T-helper 2 cell treated with Interferon-gamma antibody and Interleukin-4, amounts not matched to agents 5 μg/mL and 100 μg/mL, for 36 hours (primary cell): Measurements from ENCODE around the gene ZDHHC11B.
"Not testable (repeated sequence)": the region's sequence is repeated elsewhere in the genome, so short reads cannot be mapped to it uniquely, and the experiment has no call there.

Experiments
- DNase-seq: peaks from one replicate; pipeline ENCODE4 v3.0.0; 2021; ENCODE audit warnings: low spot score
- H3K27ac Mint-ChIP-seq: one replicate; pipeline ENCODE4 v1.8.0; 2021; ENCODE audit warnings: mild to moderate bottlenecking, mixed read lengths
- H3K27me3 Mint-ChIP-seq: one replicate; pipeline ENCODE4 v1.8.0; 2021; ENCODE audit warnings: low read depth, mixed read lengths
- H3K36me3 Mint-ChIP-seq: one replicate; pipeline ENCODE4 v1.8.0; 2021; ENCODE audit warnings: low read depth, mixed read lengths
- H3K4me1 Mint-ChIP-seq: one replicate; pipeline ENCODE4 v1.8.0; 2021; ENCODE audit warnings: low read depth, mixed read lengths
- H3K4me3 Mint-ChIP-seq: one replicate; pipeline ENCODE4 v1.8.0; 2022; ENCODE audit warnings: mild to moderate bottlenecking, moderate library complexity, mixed read lengths
- H3K9me3 Mint-ChIP-seq: one replicate; pipeline ENCODE4 v1.8.0; 2021; ENCODE audit warnings: mixed read lengths

The ZDHHC11B gene

DNA sequence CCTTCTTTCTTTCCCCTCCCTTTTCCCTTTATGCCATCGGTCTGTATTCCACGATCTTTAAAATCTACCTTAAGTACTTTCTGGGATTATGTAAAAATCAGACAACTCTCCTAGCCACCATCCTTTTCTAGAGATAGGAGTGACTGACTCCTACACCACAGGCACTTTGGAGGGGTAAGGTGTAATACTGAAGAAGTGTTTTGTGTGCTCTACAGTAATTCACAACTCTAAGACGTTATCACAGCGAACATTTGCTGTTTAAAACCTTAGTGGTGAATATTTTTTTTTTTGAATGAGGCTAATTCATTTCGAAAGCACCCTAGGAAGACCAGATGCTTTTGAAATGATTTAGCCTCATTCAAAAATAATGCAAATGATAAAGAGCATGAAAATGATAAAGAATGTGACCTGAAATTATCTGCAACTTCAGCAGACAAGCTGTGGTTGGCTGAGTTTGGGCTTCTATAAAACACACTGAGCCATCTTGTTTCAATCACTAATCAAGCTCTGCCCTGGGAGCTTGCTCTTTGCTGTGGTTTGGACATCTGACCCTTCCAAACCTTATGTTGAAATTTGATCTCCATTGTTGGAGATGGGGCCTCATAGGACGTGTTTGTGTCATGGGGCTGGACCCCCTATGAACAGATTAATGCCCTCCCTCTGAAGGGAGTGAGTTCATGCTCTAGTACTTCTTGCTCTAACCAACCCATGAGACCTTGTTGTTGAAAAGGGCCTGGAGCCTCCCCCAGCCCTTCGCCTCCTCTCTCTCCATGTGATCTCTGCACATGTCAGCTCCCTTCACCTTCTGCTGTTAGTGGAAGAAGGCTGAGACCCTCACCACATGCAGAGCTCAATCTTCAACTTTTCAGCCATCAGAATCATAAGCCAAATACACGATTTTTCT lies 70.1 kb downstream of the ZDHHC11B start:
- H3K9me3 Mint-ChIP-seq, result peaks cover 13% of the 10 kb centered on the region
- not testable (repeated sequence) for H3K4me3 Mint-ChIP-seq, H3K27ac Mint-ChIP-seq, H3K36me3 Mint-ChIP-seq, DNase-seq, H3K4me1 Mint-ChIP-seq
- H3K27me3 Mint-ChIP-seq, result peaks cover 23% of the 10 kb centered on the region

DNA sequence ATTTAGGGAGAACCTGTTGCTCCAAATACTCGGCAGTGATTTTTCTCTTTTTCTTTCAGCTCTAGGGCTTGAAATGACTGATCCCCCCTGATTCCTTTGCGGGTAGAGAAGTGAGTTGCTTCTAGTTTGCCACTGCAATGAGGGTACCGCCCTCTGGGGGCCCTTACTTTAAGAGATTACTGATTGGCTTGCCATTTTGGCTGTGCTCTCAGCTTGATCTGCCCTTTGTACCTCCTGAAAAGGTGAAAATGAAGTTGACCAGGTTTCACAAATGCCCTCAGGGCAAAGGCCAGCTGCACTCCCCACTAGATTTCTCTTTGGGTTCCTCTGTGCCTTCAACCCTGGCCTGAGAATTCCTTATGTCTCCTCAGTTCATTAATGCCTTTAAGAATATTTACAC lies 70.8 kb downstream of the ZDHHC11B start:
- DNase-seq, H3K4me3 Mint-ChIP-seq, H3K27ac Mint-ChIP-seq: not testable (repeated sequence)

DNA sequence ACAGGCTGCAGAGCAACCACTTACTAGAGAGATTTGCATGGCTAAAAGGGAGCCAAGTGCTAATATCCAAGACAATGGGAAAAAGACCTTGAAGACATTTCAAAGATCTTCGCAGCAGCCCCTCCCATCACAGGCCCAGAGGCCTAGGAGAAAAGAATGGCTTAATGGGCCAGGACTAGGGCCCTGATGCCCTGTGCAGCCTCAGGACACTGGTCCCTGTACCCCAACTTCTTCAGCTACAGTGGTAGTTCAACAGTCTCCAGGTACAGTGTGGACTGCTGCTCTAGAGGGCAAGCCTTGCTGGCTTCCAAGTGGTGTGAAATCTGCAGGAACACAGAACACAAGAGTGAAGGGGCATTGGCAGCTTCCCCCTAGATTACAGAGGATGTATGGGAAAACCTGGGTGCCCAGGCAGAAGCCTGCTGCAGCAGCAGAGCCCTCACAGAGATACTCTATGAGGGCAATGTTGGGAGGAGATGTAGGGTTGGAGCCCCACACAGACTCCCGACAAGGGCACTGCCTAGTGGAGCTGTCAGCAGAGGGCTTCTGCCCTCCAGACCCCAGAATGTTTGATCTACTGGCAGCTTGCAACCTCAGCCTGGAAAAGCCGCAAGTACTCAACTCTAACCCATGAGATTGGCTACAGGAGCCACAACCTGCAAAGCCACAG lies 75.5 kb downstream of the ZDHHC11B start:
- not testable (repeated sequence) for H3K4me3 Mint-ChIP-seq, H3K27me3 Mint-ChIP-seq

More for the DNA sequence above, 70.8 kb downstream of the ZDHHC11B start:
- not testable (repeated sequence) for H3K36me3 Mint-ChIP-seq, H3K4me1 Mint-ChIP-seq, H3K9me3 Mint-ChIP-seq
- H3K27me3 Mint-ChIP-seq, result peaks cover 19% of the 10 kb centered on the region

DNA sequence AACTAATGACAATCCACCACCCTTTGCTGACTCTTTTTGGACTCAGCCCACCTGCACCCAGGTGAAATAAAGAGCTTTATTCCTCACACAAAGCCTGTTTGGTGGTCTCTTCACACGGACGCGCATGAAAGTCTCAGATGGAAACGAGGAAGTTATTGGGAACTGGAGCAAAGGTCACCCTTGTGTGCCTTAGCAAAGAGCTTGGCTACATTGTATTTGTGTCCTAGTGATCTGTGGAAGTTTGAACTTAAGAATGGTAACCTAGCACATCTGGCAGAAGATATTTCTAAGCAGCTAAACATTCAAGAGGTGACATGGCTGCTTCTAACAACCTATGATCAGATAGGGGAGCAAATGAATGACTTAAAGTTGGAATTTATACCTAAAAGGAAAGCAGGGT lies 76.2 kb downstream of the ZDHHC11B start:
- not testable (repeated sequence) for H3K36me3 Mint-ChIP-seq, H3K4me1 Mint-ChIP-seq, H3K27ac Mint-ChIP-seq, H3K27me3 Mint-ChIP-seq, H3K4me3 Mint-ChIP-seq, H3K9me3 Mint-ChIP-seq, DNase-seq

More for the DNA sequence above, 75.5 kb downstream of the ZDHHC11B start:
- H3K27ac Mint-ChIP-seq, H3K9me3 Mint-ChIP-seq, H3K4me1 Mint-ChIP-seq, H3K36me3 Mint-ChIP-seq, DNase-seq: not testable (repeated sequence)

DNA sequence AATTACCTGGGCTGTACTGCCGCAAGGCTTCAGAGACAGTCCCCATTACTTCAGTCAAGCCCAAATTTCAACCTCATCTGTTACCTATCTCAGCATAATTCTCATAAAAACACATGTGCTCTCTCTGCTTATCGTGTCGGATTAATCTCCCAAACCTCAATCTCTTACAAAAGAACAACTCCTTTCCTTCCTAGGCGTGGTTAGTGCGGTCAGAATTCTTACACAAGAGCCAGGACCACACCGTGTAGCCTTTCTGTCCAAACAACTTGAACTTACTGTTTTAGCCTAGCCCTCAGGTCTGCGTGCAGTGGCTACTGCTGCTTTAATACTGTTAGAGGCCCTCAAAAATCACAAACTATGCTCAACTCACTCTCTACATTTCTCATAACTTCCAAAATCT lies 78.4 kb downstream of the ZDHHC11B start:
- not testable (repeated sequence) for DNase-seq, H3K9me3 Mint-ChIP-seq, H3K36me3 Mint-ChIP-seq, H3K27ac Mint-ChIP-seq, H3K4me3 Mint-ChIP-seq, H3K4me1 Mint-ChIP-seq, H3K27me3 Mint-ChIP-seq

DNA sequence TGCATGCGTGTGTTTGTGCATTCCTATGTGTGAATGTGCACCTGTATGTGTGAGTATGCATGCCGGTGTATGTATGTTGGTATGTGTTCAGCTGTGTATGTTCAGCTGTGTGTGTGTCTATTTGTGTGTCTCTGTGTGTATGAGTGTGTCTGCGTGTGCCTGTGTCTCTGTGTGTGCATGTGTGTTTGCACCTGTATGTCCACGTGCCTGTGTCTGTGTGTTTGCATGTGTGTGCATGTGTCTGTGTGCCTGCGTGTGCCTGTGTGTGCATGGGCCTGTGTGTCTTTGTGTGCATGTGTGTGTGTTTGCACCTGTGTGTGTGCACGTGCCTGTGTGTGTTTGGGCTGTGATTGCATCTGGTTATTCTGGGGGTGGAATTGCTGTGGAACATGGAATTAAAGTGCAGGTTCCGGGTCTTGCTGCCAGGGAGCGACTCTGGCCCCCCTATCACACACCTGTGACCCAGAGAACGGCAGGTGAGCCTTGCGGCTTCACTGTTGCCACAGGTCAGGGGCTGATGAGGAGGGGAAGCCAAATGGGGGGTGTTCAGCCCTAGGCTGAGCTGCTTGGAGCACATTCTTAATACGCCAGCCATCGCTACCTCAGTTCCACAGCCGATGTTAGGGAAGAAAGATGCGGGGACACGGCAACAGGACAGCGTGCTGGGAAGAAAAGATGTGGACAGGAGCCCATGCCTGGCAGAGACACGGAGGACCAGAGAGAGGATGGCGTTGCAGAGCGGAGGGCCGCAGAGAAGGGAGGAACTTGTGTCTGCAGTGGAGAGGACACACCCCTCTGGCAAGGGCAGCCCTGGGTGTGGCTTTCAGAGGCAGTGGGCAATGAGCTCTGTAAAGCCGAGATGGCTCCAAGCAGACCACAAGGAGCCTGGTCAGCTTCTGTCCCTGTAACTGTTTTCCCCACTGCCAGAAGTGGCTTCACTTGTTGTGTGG lies 87.5 kb downstream of the ZDHHC11B start:
- not testable (repeated sequence) for H3K36me3 Mint-ChIP-seq, H3K27ac Mint-ChIP-seq, H3K4me1 Mint-ChIP-seq, H3K4me3 Mint-ChIP-seq, H3K9me3 Mint-ChIP-seq, DNase-seq
- peaks cover 30% of the 10 kb centered on the region for H3K27me3 Mint-ChIP-seq

DNA sequence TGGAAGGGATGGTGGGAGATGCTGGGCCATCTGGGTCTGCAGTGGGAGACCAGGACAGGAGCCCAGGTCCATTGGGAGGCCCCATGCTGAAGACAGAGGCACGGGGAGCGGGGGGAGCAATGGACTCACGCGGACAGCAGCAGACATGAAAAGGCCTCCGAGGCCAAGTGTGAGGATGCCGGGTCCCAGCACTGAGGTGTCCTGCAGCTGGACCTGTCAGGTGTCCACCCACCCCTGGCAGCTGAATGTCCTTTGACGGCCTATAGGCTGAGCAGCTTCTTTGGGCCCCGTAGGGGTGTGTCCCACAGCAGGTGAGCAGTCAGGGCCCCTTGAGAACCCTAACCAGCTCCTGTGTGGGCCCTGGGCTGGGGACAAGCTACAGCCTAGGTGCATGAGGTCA lies 88.3 kb downstream of the ZDHHC11B start:
- not testable (repeated sequence) for H3K36me3 Mint-ChIP-seq, H3K4me1 Mint-ChIP-seq, H3K4me3 Mint-ChIP-seq, H3K9me3 Mint-ChIP-seq, H3K27ac Mint-ChIP-seq, DNase-seq
- H3K27me3 Mint-ChIP-seq, result peaks cover 28% of the 10 kb centered on the region

DNA sequence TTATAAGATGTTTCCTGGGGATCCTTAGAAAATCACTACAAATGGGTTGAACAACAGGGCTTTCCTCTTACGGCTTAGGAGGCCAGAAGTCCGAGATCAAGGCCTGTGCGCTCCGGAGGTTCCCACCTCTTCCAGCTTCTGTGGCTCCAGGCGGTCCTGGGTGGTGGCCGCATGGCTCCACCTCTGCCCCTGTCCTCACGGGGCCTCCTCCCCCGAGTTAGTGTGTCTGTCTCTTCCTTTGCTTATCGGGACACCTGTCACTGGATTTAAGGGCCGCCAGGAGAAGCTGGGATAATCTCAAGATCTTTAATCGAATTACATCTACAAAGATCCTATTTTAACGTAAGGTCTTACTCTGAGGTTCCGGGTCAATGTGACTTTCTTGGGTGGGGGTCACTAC lies 89.1 kb downstream of the ZDHHC11B start:
- peaks cover 28% of the 10 kb centered on the region for H3K27me3 Mint-ChIP-seq
- not testable (repeated sequence) for H3K4me1 Mint-ChIP-seq, H3K27ac Mint-ChIP-seq, DNase-seq, H3K36me3 Mint-ChIP-seq, H3K9me3 Mint-ChIP-seq, H3K4me3 Mint-ChIP-seq

DNA sequence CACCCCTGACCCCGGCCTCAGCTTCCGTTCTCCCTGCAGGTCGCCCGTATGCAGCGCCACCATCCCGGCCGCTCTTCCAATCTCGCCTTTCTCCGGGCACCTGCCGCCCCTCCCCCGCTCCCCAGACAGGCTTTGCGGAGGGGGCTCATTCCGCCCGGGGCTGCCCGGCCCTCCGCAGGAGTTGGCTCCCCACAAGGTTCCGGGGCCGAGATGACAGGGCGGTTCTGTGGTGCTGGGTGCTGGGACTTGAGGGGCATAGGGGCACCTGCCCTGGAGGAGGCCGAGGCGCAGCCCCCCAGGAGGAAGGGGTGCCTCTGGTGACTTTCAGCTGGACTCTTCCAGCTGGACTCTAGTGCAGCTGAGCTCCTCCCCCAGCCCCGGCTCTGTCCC lies 90.5 kb downstream of the ZDHHC11B start:
- Mint-ChIP-seq H3K27me3 (peaks cover 24% of the 10 kb centered on the region), H3K4me3 (peak overlapping the region; percentile 52)
- not testable (repeated sequence) for H3K9me3 Mint-ChIP-seq, H3K36me3 Mint-ChIP-seq, H3K4me1 Mint-ChIP-seq, H3K27ac Mint-ChIP-seq, DNase-seq

DNA sequence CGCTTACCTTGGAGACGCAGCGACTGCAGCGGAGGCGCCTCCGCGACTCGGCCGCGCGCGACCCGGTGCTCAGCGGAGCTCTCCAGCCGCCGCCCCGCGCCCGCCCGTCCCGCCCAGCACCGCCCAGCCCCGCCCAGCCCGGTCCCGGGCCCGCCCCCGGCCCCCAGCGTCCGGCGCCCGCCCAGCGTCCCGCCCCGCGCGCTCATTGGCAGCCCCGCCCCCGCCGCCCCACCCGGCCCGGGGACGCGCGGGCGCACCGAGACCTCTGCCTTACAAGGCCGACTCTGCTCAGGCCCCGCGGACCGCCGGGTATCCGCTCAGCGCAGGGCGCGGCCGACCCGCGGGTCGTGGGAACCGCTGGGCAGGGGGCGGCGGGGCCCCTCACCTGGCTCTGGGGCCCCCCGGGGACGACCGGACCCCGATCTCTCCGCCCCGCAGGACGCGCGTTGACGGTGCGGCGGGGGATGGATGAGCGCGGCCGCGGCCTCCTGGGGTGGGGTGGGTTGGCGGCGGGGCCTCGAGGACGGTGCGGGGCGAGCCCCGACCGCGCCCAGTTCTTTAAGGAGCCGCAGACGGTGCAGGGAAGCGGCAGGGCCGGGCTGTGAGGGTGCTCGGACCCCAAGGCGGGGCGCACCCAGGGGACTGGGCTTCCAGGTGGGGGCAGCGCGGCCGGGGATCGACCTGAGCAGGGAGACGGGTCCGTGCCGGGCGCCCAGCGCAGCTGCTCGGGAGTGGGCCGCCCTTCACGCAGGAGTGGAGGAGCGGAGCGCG lies 91.1 kb downstream of the ZDHHC11B start, which contains the start of gene TPPP:
Gene TPPP, minus strand, starts transcription at position 82 of the 771 bp plus-strand sequence. CDS start 15,292 bp downstream, outside the sequence.
- DNase-seq, result peak; percentile 73
- H3K4me3 Mint-ChIP-seq, result peak within 1 kb of the TSS; percentile 52
- H3K27ac Mint-ChIP-seq, H3K4me1 Mint-ChIP-seq, H3K9me3 Mint-ChIP-seq, H3K36me3 Mint-ChIP-seq: not testable (repeated sequence)
- H3K27me3 Mint-ChIP-seq, result peaks cover 18% of the 10 kb centered on the region

DNA sequence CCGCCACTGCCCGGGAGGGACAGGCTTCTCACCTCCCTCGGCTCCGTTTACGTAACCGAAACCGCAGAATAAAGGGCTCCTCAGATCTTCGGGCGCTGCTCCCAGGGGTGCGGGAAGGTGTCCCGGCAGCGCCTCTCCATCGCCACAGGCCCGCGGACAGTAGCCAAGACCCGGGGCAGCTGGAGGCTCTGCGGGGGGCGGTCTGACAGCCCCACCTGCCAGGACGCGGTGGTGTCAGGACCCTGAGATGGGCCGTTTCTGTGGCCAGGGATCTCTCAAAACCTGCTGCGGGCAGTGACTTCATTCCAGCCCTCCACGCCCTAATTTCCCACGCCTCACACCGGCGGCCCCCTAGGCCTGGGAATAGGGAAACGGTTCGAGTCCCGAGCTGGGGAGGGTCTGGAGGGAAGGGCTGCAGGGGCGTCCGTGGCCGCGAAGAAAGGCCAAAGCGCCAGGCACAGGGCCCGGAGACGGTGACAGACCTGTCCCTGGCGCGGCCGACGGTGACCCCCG lies 91.9 kb downstream of the ZDHHC11B start:
- Mint-ChIP-seq H3K27me3 (peaks cover 12% of the 10 kb centered on the region), H3K4me3 (peak overlapping the region; percentile 48)
- not testable (repeated sequence) for DNase-seq, H3K36me3 Mint-ChIP-seq, H3K27ac Mint-ChIP-seq, H3K4me1 Mint-ChIP-seq, H3K9me3 Mint-ChIP-seq

DNA sequence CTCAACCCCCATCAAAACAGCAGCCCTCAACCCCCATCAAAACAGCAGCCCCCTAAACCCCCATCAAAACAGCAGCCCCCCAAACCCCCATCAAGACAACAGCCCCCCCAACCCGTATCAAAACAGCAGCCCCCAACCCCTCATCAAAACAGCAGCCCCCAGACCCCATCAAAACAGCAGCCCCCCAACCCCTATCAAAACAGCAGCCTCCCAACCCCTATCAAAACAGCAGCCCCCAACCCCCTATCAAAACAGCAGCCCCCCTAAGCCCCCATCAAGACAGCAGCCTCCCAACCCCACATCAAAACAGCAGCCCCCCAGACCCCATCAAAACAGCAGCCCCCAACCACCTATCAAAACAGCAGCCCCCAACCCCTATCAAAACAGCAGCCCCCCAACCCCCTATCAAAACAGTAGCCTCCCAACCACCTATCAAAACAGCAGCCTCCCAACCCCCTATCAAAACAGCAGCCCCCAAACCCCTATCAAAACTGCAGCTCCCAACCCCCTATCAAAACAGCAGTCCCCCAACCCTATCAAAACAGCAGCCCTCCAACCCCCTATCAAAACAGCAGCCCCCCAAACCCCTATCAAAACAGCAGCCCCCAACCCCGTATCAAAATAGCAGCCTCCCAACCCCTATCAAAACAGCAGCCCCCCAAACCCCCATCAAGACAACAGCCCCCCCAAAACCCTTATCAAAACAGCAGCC lies 92.6 kb downstream of the ZDHHC11B start:
- no peaks in the 10 kb centered on the region for H3K9me3 Mint-ChIP-seq
- H3K4me3 Mint-ChIP-seq, result peak overlapping the region; percentile 29
- H3K36me3 Mint-ChIP-seq, result no peaks in the 10 kb centered on the region
- no peak for DNase-seq
- H3K4me1 Mint-ChIP-seq, result no peaks in the 10 kb centered on the region
- peaks cover 7% of the 10 kb centered on the region for H3K27me3 Mint-ChIP-seq
- H3K27ac Mint-ChIP-seq, result no peak overlapping the region
